GM21381 (cell line): Measurements from ENCODE around the gene ASPSCR1.
"Not testable (repeated sequence)": the region's sequence is repeated elsewhere in the genome, so short reads cannot be mapped to it uniquely, and the experiment has no call there.

Experiments
- ATAC-seq: cut with Tn5 transposase; IDR thresholded peaks from one replicate; pipeline ENCODE4 v1.9.1; 2021; ENCODE audit warnings: mild to moderate bottlenecking, moderate library complexity; ENCODE audit not compliant: unreplicated experiment

The ASPSCR1 gene

DNA sequence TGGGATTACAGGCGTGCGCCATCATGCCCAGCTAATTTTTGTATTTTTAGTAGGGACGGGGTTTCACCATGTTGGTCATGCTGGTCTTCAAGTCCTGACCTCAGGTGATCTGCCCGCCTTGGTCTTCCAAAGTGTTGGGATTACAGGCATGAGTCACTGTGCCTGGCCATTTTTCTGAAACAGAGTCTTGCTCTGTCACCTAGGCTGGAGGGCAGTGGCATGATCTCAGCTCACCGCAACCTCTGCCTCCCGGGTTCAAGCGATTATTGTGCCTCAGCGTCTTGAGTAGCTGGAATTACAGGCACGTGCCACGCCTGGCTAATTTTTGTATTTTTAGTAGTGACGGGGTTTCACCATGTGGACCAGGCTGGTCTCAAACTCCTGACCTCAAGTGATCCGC, 4.1 kb downstream of the ASPSCR1 start:
- ATAC-seq, result not testable (repeated sequence)

DNA sequence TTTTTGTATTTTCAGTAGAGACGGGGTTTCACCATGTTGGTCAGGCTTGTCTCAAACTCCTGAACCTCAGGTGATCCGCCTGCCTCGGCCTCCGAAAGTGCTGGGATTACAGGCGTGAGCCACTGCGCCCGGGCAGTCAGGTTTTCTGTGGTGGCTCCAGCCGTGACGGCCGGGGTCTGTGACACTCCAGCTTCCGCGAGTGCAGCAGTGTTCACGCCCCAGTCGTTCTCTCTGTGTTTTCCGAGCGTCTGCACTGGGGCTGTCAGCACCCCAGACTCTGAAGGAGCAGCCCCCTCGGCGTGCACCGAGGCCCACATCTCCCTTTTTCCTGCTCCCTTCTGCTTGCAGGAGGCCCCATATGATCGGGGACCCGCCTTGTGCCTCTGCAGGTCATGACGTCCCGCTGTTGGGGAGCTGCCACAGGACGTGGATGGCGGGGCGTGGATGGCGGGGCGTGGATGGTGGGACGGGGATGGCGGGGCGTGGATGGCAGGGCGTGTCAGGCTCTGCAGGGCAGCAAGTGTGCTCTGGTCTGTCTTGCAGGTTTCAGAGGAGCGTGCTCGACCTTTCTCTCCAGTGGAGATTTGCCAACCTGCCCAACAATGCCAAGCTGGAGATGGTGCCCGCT, 5.7 kb downstream of the ASPSCR1 start:
- no peak for ATAC-seq

DNA sequence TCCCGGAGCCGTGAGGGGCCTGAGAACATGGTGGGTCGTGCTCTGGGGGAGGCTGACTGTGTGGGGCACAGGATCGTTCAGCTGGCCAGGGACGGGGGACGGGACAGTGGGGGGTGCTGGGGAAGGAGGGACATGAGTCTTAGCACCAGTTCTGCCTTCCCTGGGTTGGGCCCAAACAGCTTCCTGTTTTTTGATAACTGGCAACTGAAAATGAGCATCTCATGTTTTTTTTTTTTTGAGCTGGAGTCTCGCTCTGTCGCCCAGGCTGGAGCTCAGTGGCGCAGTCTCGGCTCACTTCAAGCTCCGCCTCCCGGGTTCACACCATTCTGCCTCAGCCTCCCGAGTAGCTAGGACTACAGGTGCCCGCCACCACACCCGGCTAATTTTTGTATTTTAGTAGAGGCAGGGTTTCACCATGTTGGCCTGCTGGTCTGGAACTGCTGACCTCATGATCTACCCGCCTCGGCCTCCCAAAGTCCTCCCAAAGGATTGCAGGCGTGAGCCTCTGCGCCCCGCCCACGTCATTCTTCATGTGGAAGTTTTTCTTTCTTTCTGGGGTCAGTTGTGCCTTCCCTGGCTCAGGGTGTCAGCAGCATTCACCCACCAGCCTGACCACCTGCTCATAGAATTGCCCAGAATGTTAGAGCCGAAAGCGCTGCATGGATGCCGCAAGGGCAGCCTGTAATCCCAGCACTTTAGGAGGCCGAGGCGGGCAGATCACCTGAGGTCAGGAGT, 6.4 kb downstream of the ASPSCR1 start:
- ATAC-seq, result no peak

GRCh38 chr17:81984773-81985410, 7.5 kb downstream of the ASPSCR1 start:
- no peak for ATAC-seq

DNA sequence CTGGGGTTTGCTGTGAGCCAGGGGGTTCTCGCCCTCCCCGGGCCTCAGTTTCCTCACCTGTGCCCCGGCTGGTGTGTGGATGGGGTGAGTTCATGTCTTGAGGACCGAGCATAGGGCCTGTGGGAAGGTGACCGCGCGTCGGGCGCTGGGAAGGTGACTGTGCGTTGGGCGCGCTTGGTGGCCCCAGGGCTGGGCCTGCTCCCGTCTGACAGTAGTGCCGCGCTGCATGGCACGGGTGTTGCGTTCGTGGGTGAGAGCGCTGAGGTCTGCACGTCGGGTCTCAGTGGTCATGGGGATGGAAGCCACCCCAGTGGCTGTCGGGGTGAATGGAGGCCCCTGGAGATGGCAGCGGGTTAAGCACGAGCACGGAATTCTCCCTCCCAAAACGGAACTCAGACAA, 9.2 kb downstream of the ASPSCR1 start:
- ATAC-seq, result no peak

- no peak for ATAC-seq
Measured at GRCh38 chr17:81987161-81987770, 9.8 kb downstream of the ASPSCR1 start.

- no peak for ATAC-seq
Measured at GRCh38 chr17:81990836-81991683, 13.6 kb downstream of the ASPSCR1 start.

DNA sequence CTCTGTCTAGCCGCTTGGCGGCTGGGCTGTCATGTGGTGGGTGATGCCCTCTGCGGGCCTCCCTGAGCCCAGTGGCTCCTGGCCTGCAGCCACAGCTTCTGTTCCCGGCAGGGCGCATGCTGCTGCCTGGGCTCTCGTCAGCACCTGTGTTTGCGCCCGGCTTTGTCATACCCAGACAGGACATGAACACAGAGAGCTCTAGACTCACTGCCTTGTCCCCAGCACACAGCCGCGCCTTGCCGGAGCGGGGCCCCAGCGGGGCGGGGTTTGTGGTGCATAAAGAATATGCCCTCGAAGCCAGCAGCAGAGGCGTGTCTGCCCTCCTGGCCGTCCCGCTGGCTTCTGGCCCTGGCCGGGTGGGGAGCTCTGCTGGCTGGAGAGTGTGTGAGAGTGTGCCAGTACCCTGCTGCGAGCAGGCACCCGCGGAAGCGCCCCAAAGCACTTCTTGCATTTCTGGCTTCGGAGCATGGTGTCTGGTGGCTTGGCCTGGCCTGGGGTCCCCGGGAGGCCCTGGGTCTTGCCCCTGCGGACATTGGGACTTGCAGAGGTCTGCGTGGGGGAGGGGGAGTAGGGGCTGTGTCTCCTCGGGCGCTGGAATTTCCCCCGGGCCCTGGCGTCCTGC, 14.4 kb downstream of the ASPSCR1 start:
- ATAC-seq, result no peak

DNA sequence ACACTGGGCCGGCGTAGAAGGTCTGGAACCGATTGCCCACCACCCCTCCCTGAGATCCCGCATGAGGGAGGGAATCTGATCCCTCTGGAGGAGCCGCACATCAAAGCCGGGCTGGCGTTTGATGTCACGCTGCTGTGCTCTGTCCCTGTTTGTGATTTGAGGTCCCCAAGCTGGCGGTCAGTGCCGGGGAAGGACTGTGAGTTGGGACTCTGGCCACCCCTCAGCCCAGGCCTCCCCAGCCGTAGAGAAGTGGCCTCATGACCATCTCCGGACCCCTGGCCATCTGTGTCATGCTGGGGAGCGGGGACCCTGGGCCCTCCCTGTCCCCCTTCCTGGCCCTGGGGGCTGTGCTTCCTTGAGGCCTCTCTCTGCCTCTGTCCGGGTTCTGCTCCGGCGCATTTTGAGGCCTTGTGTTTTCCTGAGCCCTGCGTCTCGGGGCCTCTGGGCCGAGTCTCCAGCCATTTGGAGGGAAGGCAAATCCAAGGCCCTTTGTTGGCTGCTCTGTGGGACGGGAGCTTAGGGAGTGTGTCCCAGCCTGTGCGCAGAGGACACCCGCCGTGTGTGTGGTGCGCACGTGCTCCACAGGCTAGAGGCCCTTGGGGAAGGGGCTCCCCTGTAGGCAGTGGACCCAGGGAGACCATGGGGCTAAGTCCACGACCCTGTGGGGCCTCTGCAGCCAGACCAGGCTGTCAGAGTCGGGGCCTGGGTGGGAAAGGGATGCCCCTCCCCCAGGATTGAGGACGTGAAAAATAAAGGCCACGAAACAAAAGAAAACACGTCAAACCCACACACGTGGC, 15.1 kb downstream of the ASPSCR1 start:
- ATAC-seq, result no peak

- ATAC-seq, result no peak
Measured at GRCh38 chr17:81993729-81994592, 16.5 kb downstream of the ASPSCR1 start.

DNA sequence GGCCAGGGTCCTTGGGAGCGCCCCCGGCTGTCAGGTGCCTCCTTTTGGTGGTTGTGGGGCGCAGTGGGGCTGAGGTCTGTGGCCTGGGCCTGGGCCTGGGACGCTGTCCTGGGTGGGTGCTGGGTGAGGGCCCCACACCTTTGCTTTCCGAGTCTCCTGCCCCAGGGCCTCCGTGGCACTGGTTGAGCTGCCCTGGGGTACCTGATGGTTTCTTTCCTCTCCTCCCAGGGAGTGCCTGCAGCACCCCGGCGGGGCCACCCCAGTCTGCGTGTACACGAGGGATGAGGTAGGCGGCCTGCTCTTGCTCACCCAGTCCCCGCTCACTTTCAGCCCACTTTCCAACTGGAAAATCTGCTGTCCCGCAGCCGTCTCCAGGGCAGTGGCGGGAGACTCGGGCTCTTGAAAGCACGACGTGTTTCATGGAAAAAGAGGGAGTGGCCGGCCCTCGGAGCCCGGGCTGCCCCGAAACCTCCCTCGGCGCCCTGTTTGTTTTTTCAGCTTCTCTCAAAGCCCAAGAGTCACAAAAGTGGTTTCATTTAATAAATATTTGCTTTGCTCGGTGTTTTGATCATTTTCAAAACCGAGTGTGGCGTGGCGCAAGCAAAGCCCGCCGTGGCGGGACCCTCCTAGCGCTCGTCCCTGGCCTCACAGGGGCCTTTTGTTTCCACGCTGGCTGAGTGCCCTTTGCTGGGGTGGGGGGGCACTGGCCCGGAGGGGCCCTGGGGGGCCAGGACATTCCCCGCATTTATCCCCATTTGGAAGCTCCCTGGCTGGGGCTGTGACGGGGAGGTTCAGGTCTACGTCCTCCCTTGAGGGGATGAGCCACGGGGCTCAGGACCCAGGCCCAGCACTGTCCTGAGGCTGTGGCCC, 17.4 kb downstream of the ASPSCR1 start:
- no peak for ATAC-seq

GRCh38 chr17:81995463-81996231, 18.2 kb downstream of the ASPSCR1 start:
- ATAC-seq, result no peak

- ATAC-seq, result no peak
Measured at GRCh38 chr17:81996232-81996756, 18.9 kb downstream of the ASPSCR1 start.

DNA sequence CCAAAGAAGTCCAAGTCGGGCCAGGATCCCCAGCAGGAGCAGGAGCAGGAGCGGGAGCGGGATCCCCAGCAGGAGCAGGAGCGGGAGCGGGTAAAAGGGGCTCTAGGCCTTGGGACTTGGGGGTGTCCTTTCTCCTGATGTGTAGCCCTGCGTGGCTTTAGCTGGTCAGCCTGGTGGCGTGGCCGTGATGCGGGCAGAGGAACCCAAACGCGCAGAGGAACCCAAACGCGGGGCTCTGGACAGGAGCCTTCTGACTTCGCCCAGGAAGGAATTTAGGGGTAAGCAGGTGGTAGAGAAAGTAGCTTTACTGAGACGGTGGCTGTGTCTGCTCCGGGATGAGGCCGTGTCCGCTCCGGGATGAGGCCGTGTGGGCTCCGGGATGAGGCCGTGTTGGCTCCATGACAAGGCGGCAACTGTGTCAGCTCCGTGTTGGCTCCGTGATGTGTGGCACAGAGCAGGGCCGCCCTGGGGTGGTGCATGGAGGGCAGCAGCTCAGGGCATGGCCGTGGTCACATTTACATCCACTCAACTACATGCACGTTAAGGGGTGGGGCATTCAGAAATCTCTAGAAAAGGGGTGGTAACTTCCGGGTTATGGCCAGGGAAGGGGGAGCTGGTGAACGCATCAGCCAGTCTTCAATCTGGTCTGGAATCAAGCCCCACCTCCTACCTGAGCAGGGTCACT, 19.5 kb downstream of the ASPSCR1 start:
- ATAC-seq, result no peak

- no peak for ATAC-seq
Measured at GRCh38 chr17:81998212-81998611, 20.8 kb downstream of the ASPSCR1 start.
